GM12878 (cell line): ENCODE data around the gene PPAN. TPM values are rescaled to one million over a fixed set of nuclear protein-coding genes. Genes with fewer than 3 reads are reported as not detected.

Source experiments
- ATAC-seq: fragments of 200-7000 bp; cut with Tn5 transposase; 3 replicates; pipeline ENCODE4 v1.9.1; 2020; ENCODE audit warnings: mild to moderate bottlenecking, moderate library complexity
- BruUV-seq: library from RNA; stranded (reverse); fragments of 400-500 nt; replicated peaks from 2 replicates; lab custom pipeline; 2021; lab: Mats Ljungman, UMichigan
- CTCF ChIA-PET: fragments of 300-600 bp; sonication (Branson Sonifier 250); formaldehyde crosslinking; extraction: SDS; loops from one replicate; lab custom pipeline; 2021; ENCODE audit warnings: inconsistent platforms; lab: Yijun Ruan, JAX
- POLR2A ChIA-PET: fragments of 350-600 bp; formaldehyde crosslinking; extraction: SDS; loops from one replicate; lab custom pipeline; 2021; ENCODE audit warnings: inconsistent platforms; lab: Charles Lee
- RAD21 ChIA-PET: fragments of 300-600 bp; sonication (Branson Sonifier 250); formaldehyde crosslinking; loops from one replicate; lab custom pipeline; 2023; ENCODE audit warnings: antibody characterized with exemption; ENCODE audit not compliant: unreplicated experiment; lab: Charles Lee
- SMC1A ChIA-PET: fragments of 300-600 bp; sonication (Branson Sonifier 250); formaldehyde crosslinking; loops from one replicate; lab custom pipeline; 2023; ENCODE audit not compliant: unreplicated experiment, uncharacterized antibody; lab: Charles Lee
- DNase-seq: peaks from one replicate; pipeline ENCODE4 v3.0.0-alpha.2; 2011; ENCODE audit warnings: low read depth, low spot score
- FAIRE-seq: peaks from 3 replicates; lab custom pipeline; 2011; peaks lifted over from hg19 to GRCh38; lab: Jason Lieb, UNC
- H2AFZ ChIP-seq: 2 replicates; pipeline ENCODE4 v1.6.0; 2011; ENCODE audit warnings: low read depth, low read length, control low read depth; ENCODE audit not compliant: control insufficient read depth
- H3K27ac ChIP-seq: 2 replicates; pipeline ENCODE4 v1.5.1; 2011; ENCODE audit warnings: control low read depth; ENCODE audit not compliant: control insufficient read depth, insufficient read depth
- H3K27me3 ChIP-seq, 2 experiments: replicated peaks in 1 of 2; 2 replicates each; pipeline versions ENCODE4 v1.6.0 to v1.6.1; 2011; ENCODE audit warnings: low read length in 1 of 2; ENCODE audit not compliant: control insufficient read depth in 2 of 2, insufficient read depth in 2 of 2
- H3K36me3 ChIP-seq, 2 experiments: 2 replicates each; pipeline ENCODE4 v1.5.1; 2011; ENCODE audit warnings: low read length in 1 of 2; ENCODE audit not compliant: control insufficient read depth in 2 of 2, insufficient read depth in 2 of 2
- H3K4me1 ChIP-seq: 2 replicates; pipeline ENCODE4 v1.6.1; 2011; ENCODE audit warnings: mild to moderate bottlenecking, low read length, moderate library complexity, mixed read lengths; ENCODE audit not compliant: control insufficient read depth, insufficient read depth
- H3K4me2 ChIP-seq: 2 replicates; pipeline ENCODE4 v1.6.0; 2011; ENCODE audit warnings: control low read depth; ENCODE audit not compliant: control insufficient read depth, insufficient read depth
- H3K4me3 ChIP-seq: fragments of 200-600 bp; sonication (generic); 2 replicates; pipeline ENCODE4 v1.5.1; 2016
- H3K79me2 ChIP-seq: 2 replicates; pipeline ENCODE4 v1.6.0; 2011; ENCODE audit warnings: low read length; ENCODE audit not compliant: control insufficient read depth, insufficient read depth
- H3K9ac ChIP-seq: 2 replicates; pipeline ENCODE4 v1.8.0; 2011; ENCODE audit warnings: low read length, control low read depth, mixed read lengths; ENCODE audit not compliant: control insufficient read depth, insufficient read depth
- H3K9me3 ChIP-seq: replicated peaks from 3 replicates; pipeline ENCODE4 v1.5.1; 2011; ENCODE audit warnings: mild to moderate bottlenecking, low read length; ENCODE audit not compliant: control insufficient read depth, insufficient read depth
- H4K20me1 ChIP-seq: 2 replicates; pipeline ENCODE4 v1.6.0; 2011; ENCODE audit not compliant: control insufficient read depth, insufficient read depth
- CBFB ChIP-seq: IDR thresholded peaks from 2 replicates; pipeline ENCODE4 v1.6.1; 2016; ENCODE audit warnings: antibody characterized with exemption, low read depth
- CHD1 ChIP-seq: IDR thresholded peaks from 2 replicates; pipeline ENCODE4 v1.6.1; 2012; ENCODE audit warnings: low read depth, low read length, improper control_type of control experiment
- ELK1 ChIP-seq: IDR thresholded peaks from 2 replicates; pipeline ENCODE4 v1.6.1; 2012; ENCODE audit warnings: low read depth, low read length, improper control_type of control experiment
- EZH2 ChIP-seq: IDR thresholded peaks from 2 replicates; pipeline ENCODE4 v1.6.1; 2012; ENCODE audit warnings: low read depth, mild to moderate bottlenecking, control low read depth, inconsistent platforms, low read length, borderline replicate concordance; ENCODE audit not compliant: control insufficient read depth
- FOXK2 ChIP-seq: fragments of 450-650 bp; IDR thresholded peaks from 2 replicates; pipeline ENCODE4 v1.6.1; 2017; ENCODE audit warnings: mild to moderate bottlenecking, moderate library complexity
- JUND ChIP-seq: IDR thresholded peaks from 2 replicates; pipeline ENCODE4 v1.6.1; 2012; ENCODE audit warnings: low read depth, mild to moderate bottlenecking, low read length, improper control_type of control experiment, moderate library complexity
- PAX5 ChIP-seq: IDR thresholded peaks from 2 replicates; pipeline ENCODE4 v1.6.1; 2011; ENCODE audit warnings: low read depth, low read length, borderline replicate concordance
- RAD51 ChIP-seq: fragments of 450-650 bp; IDR thresholded peaks from 2 replicates; pipeline ENCODE4 v1.6.1; 2016; ENCODE audit warnings: moderate library complexity, mild to moderate bottlenecking, inconsistent platforms
- RB1 ChIP-seq: fragments of 450-650 bp; formaldehyde crosslinking; IDR thresholded peaks from 2 replicates; pipeline ENCODE4 v1.6.1; 2017; ENCODE audit warnings: mild to moderate bottlenecking, borderline replicate concordance
- RCOR1 ChIP-seq: conservative IDR thresholded peaks from 2 replicates; pipeline ENCODE4 v1.6.1; 2012; ENCODE audit warnings: low read depth, low read length, improper control_type of control experiment
- RELA ChIP-seq: fragments of 450-650 bp; IDR thresholded peaks from 2 replicates; pipeline ENCODE4 v1.8.0; 2014; ENCODE audit warnings: borderline replicate concordance; ENCODE audit not compliant: partially characterized antibody
- SIN3A ChIP-seq: IDR thresholded peaks from 2 replicates; pipeline ENCODE4 v1.6.1; 2012; ENCODE audit warnings: low read depth, low read length, improper control_type of control experiment
- SMAD1 ChIP-seq: fragments of 450-650 bp; IDR thresholded peaks from 2 replicates; pipeline ENCODE4 v1.6.1; 2018; ENCODE audit warnings: mild to moderate bottlenecking, low read depth; ENCODE audit not compliant: partially characterized antibody
- SRF ChIP-seq, 2 experiments: IDR thresholded peaks; 2 replicates each; pipeline ENCODE4 v1.6.1; 2011; ENCODE audit warnings: low read depth in 2 of 2, low read length in 2 of 2, mild to moderate bottlenecking in 1 of 2, moderate library complexity in 1 of 2
- TAF1 ChIP-seq: IDR thresholded peaks from 2 replicates; pipeline ENCODE4 v1.6.1; 2011; ENCODE audit warnings: mild to moderate bottlenecking, low read depth, low read length, borderline replicate concordance
- TCF12 ChIP-seq: IDR thresholded peaks from 2 replicates; pipeline ENCODE4 v1.6.1; 2011; ENCODE audit warnings: low read depth, mild to moderate bottlenecking, low read length
- TCF3 ChIP-seq: IDR thresholded peaks from 2 replicates; pipeline ENCODE4 v1.6.1; 2012; ENCODE audit warnings: low read depth, mild to moderate bottlenecking, low read length, borderline replicate concordance; ENCODE audit not compliant: insufficient read depth
- YBX1 ChIP-seq: fragments of 450-650 bp; IDR thresholded peaks from 2 replicates; pipeline ENCODE4 v1.6.1; 2016; ENCODE audit warnings: antibody characterized with exemption
- ZBED1 ChIP-seq: IDR thresholded peaks from 2 replicates; pipeline ENCODE4 v1.6.1; 2016; ENCODE audit warnings: borderline replicate concordance
- ZNF217 ChIP-seq: fragments of 450-650 bp; IDR thresholded peaks from 2 replicates; pipeline ENCODE4 v1.6.1; 2017; ENCODE audit warnings: antibody characterized with exemption, mild to moderate bottlenecking
- ZNF622 ChIP-seq: fragments of 450-650 bp; IDR thresholded peaks from 2 replicates; pipeline ENCODE4 v1.6.1; 2017; ENCODE audit warnings: mild to moderate bottlenecking, inconsistent platforms
- WGBS: methylation state at CpG from one replicate; pipeline ENCODE4 v1.1.6; 2016; ENCODE audit warnings: low lambda C conversion rate; ENCODE audit not compliant: insufficient replicate concordance, insufficient coverage; ENCODE audit errors: missing lambda C conversion rate; 5-methylcytosine and 5-hydroxymethylcytosine counted together
- in situ Hi-C: fragments of 300-500 bp; cut with MboI; formaldehyde crosslinking; loops from 9 replicates; pipeline ENCODE4 v1.14.3; 2018; ENCODE audit warnings: mixed read lengths
- intact Hi-C: fragments of 100-400 bp; cut with micrococcal nuclease; formaldehyde crosslinking; loops from one replicate; pipeline ENCODE4 v1.14.2; 2022; ENCODE audit not compliant: unreplicated experiment
- polyA plus RNA-seq, 11 experiments: library from polyadenylated mRNA; depleted of rRNA in 4 of 11; unstranded in 6 of 11; stranded (reverse) in 5 of 11; fragments of >200 nt; fragmentation: Nextera tagmentation in 4 of 11; fragmentation: Illumina TruSeq in 1 of 11; extraction: Ambion mirVana in 4 of 11; extraction: Trizol in 1 of 11; gene quantifications; 1 replicate in 1 of 11; 2 replicates in 10 of 11; pipeline versions ENCODE4 v1.2.1 to v1.2.3, GENCODE V29; 2011 to 2016; ENCODE audit warnings: inconsistent platforms in 2 of 11, missing spikeins in 2 of 11, low read depth in 1 of 11
- total RNA-seq, 4 experiments: library from RNA; depleted of rRNA in 3 of 4; stranded (reverse); fragments of >200 nt in 3 of 4; fragmentation: Illumina TruSeq in 1 of 4; extraction: Trizol in 1 of 4; gene quantifications; 2 replicates each; pipeline versions ENCODE4 v1.2.1 to v1.2.3, GENCODE V29; 2013 to 2021

Gene PPAN
- total and polyA plus RNA-seq, 10 of the 15 experiments (the other 5 are each of a cell fraction or from before 2014, with no cell fraction given) = 2.1 to 171 (median 108) TPM

GRCh38 chr19:10104665-10105508 is 1.3 kb upstream of the PPAN start:
- ATAC-seq (peak; percentile 59), DNase-seq (peak; percentile 100), FAIRE-seq (peak; percentile 96)
- no peak overlapping the region for H2AFZ ChIP-seq
- in situ Hi-C loops (loop anchor here (5.0 kb wide), 1 partner anchor 132 kb away; no protein-coding TSS in a partner anchor), intact Hi-C loops (loop anchor here (2.0 to 10.0 kb wide), 2 partner anchors 132 to 280 kb away; partner anchors contain the start of gene TYK2)
- H3K36me3 ChIP-seq = peaks cover 17 to 18% of the 10 kb centered on the region in 2 experiments; a peak in 3 of 4 replicates
- H3K79me2 ChIP-seq = peaks cover 42% of the 10 kb centered on the region
- no peaks in the 10 kb centered on the region for H4K20me1 ChIP-seq
- H3K9ac ChIP-seq = peak overlapping the region; percentile 95
- H3K4me2 ChIP-seq = peak overlapping the region; percentile 94
- ChIA-PET POLR2A (interaction anchor here (0.7 to 4.6 kb wide), 13 partner anchors 9 to 1474 kb away, joined by 3 to 58 read pairs (median 5); partner anchors contain the start of genes DNMT1, P2RY11 and S1PR2), RAD21 (interaction anchor here (0.6 to 9.6 kb wide), 17 partner anchors 9 to 323 kb away, joined by 3 to 166 read pairs (median 4); partner anchors contain the start of genes EIF3G, ICAM1, MRPL4 and P2RY11), CTCF (interaction anchor here (0.9 to 9.5 kb wide), 10 partner anchors 7 to 166 kb away, joined by 3 to 171 read pairs (median 5); partner anchors contain the start of genes ICAM1, MRPL4 and P2RY11), SMC1A (interaction anchor here (0.7 to 11.1 kb wide), 13 partner anchors 8 to 307 kb away, joined by 3 to 150 read pairs (median 5); partner anchors contain the start of gene P2RY11)
- WGBS = 2% methylated on average over 14 of the region's 15 CpGs
- H3K27me3 ChIP-seq = no peaks in the 10 kb centered on the region
- H3K9me3 ChIP-seq = no peaks in the 10 kb centered on the region
- H3K4me3 ChIP-seq = peak overlapping the region; percentile 58
- H3K4me1 ChIP-seq = peaks cover 48% of the 10 kb centered on the region
- BruUV-seq = no TSS peak
- H3K27ac ChIP-seq = peak overlapping the region; percentile 100
- TF ChIP-seq TCF3 (no peak), PAX5 (peak; percentile 88), RELA (no peak), CBFB (peak; percentile 83), ZNF622 (no peak), CHD1 (0 out of 2 replicates have a peak, but pooled peaks have one; percentile 28), EZH2 (no peak), SRF (IDR thresholded peaks at IDR 0.05; ENCODE audit: low read depth in 2 of 2, low read length in 2 of 2) (peak; percentile 62 to 89), SMAD1 (peak; percentile 89), JUND (no peak; the same call in 1 of the 2 replicates), ZBED1 (peak; percentile 89; the same call in 1 of the 2 replicates), FOXK2 (no peak), RAD51 (no peak), YBX1 (0 out of 2 replicates have a peak, but pooled peaks have one; percentile 22), RB1 (peak; percentile 16; the same call in 1 of the 2 replicates), RCOR1 (0 out of 2 replicates have a peak, but pooled peaks have one; percentile 36), TCF12 (peak; percentile 93), ELK1 (peak; percentile 91), ZNF217 (no peak), SIN3A (no peak), TAF1 (no peak)
